GM12878 (cell line): ENCODE results near the gene MRPL36.

ENCODE experiments used
- BRCA1 ChIP-seq: IDR thresholded peaks from 2 replicates; pipeline ENCODE4 v1.6.1; 2011; ENCODE audit warnings: low read depth, low read length, improper control_type of control experiment
- CBX3 ChIP-seq: fragments of 200-600 bp; sonication (generic); IDR thresholded peaks from 2 replicates; pipeline ENCODE4 v1.6.1; 2016; ENCODE audit warnings: low read depth, borderline replicate concordance
- EP300 ChIP-seq, 2 experiments: fragments of 150-350 bp in 1 of 2; IDR thresholded peaks; 2 replicates each; pipeline ENCODE4 v1.6.1; 2011 to 2012; ENCODE audit warnings: low read depth in 2 of 2, low read length in 2 of 2, borderline replicate concordance in 1 of 2, improper control_type of control experiment in 1 of 2, inconsistent platforms in 1 of 2; ENCODE audit not compliant: control insufficient read depth in 1 of 2
- GABPA ChIP-seq: IDR thresholded peaks from 2 replicates; pipeline ENCODE4 v1.6.1; 2014; ENCODE audit warnings: antibody characterized with exemption, low read depth, mild to moderate bottlenecking, inconsistent platforms
- MXI1 ChIP-seq: fragments of 150-350 bp; IDR thresholded peaks from 2 replicates; pipeline ENCODE4 v1.6.1; 2011; ENCODE audit warnings: low read depth, mild to moderate bottlenecking, inconsistent platforms, low read length, improper control_type of control experiment
- NFIC ChIP-seq: IDR thresholded peaks from 2 replicates; pipeline ENCODE4 v1.6.1; 2012; ENCODE audit warnings: low read depth, mild to moderate bottlenecking, inconsistent platforms, low read length, moderate library complexity
- NR2C2 ChIP-seq: IDR thresholded peaks from 2 replicates; pipeline ENCODE4 v1.6.1; 2011; ENCODE audit warnings: borderline replicate concordance, low read depth; ENCODE audit not compliant: control insufficient read depth, insufficient read length
- NRF1 ChIP-seq: conservative IDR thresholded peaks from 2 replicates; pipeline ENCODE4 v1.6.1; 2011; ENCODE audit warnings: mild to moderate bottlenecking, low read depth, low read length, improper control_type of control experiment
- POLR2A ChIP-seq: IDR thresholded peaks from 2 replicates; pipeline ENCODE4 v1.6.1; 2011; ENCODE audit warnings: low read depth, mild to moderate bottlenecking, low read length
- RFX5 ChIP-seq: IDR thresholded peaks from 2 replicates; pipeline ENCODE4 v1.6.1; 2011; ENCODE audit warnings: low read depth, low read length, improper control_type of control experiment
- SREBF2 ChIP-seq: IDR thresholded peaks from 2 replicates; pipeline ENCODE4 v1.6.1; 2012; ENCODE audit warnings: mild to moderate bottlenecking, low read length
- TF ChIP-seq, protein P1 (sequence below), 3 experiments: IDR thresholded peaks in 2 of 3; conservative IDR thresholded peaks in 1 of 3; 2 replicates each; pipeline ENCODE4 v1.5.1; 2011; ENCODE audit warnings: low read depth in 3 of 3, low read length in 3 of 3, mild to moderate bottlenecking in 3 of 3, control low read depth in 2 of 3, moderate library complexity in 2 of 3, inconsistent platforms in 1 of 3, mixed read lengths in 1 of 3; ENCODE audit not compliant: control insufficient read depth in 2 of 3, insufficient read depth in 1 of 3; ENCODE audit errors: extremely low read depth in 1 of 3
- TF ChIP-seq, protein P2 (sequence below): fragments of 450-650 bp; IDR thresholded peaks from 2 replicates; pipeline ENCODE4 v1.6.1; 2014; ENCODE audit warnings: mild to moderate bottlenecking

DNA sequence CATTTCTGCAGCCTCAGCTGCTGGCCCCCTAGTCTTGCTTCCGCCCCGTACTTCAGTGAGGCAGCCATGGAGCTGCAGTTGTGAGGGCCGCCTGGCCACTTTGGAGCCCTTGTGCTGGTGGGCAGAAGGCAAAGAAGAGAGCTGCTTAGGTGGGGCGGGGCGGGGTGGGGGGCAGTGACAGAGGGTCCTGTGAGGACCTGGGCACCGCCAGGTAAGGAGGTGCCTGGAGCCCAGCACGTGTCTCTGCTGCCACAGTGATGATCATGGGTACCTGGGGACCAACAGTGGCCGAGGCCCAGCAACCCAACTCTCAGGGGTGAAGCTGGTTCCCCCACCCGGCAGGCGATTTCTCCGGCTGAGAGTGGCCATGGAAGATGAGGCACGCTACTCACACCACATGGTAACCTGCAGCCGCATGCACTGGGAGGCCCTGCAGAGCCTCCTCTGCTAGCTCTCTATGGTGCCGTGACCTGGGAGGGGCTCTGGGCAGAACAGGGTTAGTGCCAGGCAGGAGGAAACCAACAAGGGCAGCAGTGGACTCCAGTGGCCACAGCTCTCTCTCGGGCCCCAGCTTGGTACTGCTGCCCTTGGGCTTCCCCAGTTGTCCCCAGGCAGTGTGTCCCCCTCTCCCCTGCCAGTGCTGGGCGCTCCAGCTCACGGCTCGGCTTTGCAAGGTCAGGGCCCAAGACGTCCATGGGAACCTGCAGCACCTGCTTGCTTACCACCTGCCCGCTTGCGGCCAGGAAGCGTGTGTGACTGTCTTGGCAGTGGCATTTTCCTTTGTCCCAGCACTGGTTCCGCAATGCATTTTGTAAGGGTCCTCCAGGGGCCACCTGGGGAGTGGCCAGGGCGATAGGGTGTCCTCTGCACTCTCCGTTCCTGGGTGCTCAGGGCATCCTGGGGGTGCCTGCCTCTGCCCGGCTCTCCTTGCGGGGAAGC, 25.5 kb upstream of the MRPL36 start:
- TF ChIP-seq RFX5 (no peak), EP300 (IDR thresholded peaks at IDR 0.05; ENCODE audit: borderline replicate concordance in 1 of 2, control insufficient read depth in 1 of 2, low read depth in 2 of 2, low read length in 2 of 2) (no peak), MXI1 (no peak), CBX3 (no peak), SREBF2 (no peak), GABPA (no peak), NRF1 (no peak), NFIC (no peak), POLR2A (no peak), BRCA1 (no peak), NR2C2 (no peak)
- TF ChIP-seq, protein P1, sequence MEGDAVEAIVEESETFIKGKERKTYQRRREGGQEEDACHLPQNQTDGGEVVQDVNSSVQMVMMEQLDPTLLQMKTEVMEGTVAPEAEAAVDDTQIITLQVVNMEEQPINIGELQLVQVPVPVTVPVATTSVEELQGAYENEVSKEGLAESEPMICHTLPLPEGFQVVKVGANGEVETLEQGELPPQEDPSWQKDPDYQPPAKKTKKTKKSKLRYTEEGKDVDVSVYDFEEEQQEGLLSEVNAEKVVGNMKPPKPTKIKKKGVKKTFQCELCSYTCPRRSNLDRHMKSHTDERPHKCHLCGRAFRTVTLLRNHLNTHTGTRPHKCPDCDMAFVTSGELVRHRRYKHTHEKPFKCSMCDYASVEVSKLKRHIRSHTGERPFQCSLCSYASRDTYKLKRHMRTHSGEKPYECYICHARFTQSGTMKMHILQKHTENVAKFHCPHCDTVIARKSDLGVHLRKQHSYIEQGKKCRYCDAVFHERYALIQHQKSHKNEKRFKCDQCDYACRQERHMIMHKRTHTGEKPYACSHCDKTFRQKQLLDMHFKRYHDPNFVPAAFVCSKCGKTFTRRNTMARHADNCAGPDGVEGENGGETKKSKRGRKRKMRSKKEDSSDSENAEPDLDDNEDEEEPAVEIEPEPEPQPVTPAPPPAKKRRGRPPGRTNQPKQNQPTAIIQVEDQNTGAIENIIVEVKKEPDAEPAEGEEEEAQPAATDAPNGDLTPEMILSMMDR (IDR thresholded peaks at IDR 0.05 in 2 of 3, conservative IDR thresholded peaks at IDR 0.05 in 1 of 3; ENCODE audit: control insufficient read depth in 2 of 3, extremely low read depth in 1 of 3, insufficient read depth in 1 of 3, low read depth in 3 of 3, low read length in 3 of 3): no peak
- TF ChIP-seq, protein P2, sequence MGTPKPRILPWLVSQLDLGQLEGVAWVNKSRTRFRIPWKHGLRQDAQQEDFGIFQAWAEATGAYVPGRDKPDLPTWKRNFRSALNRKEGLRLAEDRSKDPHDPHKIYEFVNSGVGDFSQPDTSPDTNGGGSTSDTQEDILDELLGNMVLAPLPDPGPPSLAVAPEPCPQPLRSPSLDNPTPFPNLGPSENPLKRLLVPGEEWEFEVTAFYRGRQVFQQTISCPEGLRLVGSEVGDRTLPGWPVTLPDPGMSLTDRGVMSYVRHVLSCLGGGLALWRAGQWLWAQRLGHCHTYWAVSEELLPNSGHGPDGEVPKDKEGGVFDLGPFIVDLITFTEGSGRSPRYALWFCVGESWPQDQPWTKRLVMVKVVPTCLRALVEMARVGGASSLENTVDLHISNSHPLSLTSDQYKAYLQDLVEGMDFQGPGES: no peak
